Right lobe of liver (tissue), 4 donors: ENCODE measurements around the gene SLC38A1.

Source experiments
- POLR2A ChIP-seq: fragments of 450-650 bp; IDR thresholded peaks from one replicate; pipeline ENCODE4 v1.6.1; 2017; ENCODE audit warnings: antibody characterized with exemption, mild to moderate bottlenecking
- TF ChIP-seq, protein P1 (sequence below), 4 donors: fragments of 200-600 bp in 3 of 4; fragments of 450-650 bp in 1 of 4; IDR thresholded peaks; one replicate each; pipeline versions ENCODE4 v1.5.1 to v1.8.0; 2016 to 2022; ENCODE audit warnings: antibody characterized with exemption in 4 of 4, mild to moderate bottlenecking in 2 of 4
- donor health status: DM: no; HTN: no; CAD: no.
- donor health status: DM: no; HTN: no; CAD: no.
- donor health status: DM: no; HTN: yes; CAD: no.

DNA sequence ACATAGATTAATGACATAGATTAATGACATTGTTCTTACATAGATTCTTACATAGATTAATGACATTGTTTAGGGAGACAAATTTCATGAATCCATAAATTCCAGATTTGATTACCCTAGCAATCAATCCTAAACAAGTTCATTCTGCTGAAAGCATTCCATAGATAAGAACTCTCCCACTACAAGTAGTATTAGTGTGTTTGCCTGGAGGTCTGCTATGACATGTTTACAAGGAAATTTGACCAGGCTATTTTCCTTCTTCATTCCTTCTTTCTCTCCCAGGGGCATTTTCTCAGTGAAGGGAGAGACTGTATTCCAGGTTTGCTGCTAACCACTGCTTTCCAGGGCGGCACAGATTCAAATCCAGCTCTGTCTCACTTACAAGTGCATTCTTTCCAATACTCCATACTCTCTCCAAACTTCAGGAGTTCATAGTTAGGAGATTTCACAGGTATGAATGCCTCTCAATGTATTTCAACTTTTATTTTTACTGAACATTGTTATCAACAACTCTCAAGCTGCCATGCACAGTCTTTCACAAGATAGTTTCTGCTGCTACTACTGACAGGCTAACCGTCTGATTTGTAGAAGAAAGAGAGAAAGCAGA lies 134.5 kb downstream of the SLC38A1 start:
- TF ChIP-seq, protein P1, sequence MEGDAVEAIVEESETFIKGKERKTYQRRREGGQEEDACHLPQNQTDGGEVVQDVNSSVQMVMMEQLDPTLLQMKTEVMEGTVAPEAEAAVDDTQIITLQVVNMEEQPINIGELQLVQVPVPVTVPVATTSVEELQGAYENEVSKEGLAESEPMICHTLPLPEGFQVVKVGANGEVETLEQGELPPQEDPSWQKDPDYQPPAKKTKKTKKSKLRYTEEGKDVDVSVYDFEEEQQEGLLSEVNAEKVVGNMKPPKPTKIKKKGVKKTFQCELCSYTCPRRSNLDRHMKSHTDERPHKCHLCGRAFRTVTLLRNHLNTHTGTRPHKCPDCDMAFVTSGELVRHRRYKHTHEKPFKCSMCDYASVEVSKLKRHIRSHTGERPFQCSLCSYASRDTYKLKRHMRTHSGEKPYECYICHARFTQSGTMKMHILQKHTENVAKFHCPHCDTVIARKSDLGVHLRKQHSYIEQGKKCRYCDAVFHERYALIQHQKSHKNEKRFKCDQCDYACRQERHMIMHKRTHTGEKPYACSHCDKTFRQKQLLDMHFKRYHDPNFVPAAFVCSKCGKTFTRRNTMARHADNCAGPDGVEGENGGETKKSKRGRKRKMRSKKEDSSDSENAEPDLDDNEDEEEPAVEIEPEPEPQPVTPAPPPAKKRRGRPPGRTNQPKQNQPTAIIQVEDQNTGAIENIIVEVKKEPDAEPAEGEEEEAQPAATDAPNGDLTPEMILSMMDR (IDR thresholded peaks at IDR 0.05): no peak
- no peak for TF ChIP-seq POLR2A
